Measurements from ENCODE around the gene ADAMTSL1.

Gene ADAMTSL1

GRCh38 chr9:18473652-18474279 is at the start of gene ADAMTSL1:
ADAMTSL1 (plus strand) TSS chr9:18474153; CDS start chr9:18474233, 80 bp downstream.
- Mint-ChIP-seq H3K4me3 (no peak within 1 kb of the TSS), H3K27ac (no peak within 1 kb of the TSS), H3K27me3 (peaks cover 20% of the 10 kb centered on the region), H3K9me3 (no peaks in the 10 kb centered on the region), H3K36me3 (no peaks in the 10 kb centered on the region), H3K4me1 (no peaks in the 10 kb centered on the region)

GRCh38 chr9:18427691-18428090 is 46.3 kb upstream of the ADAMTSL1 start:
- Mint-ChIP-seq H3K4me3 (no peak overlapping the region), H3K36me3 (no peaks in the 10 kb centered on the region), H3K9me3 (no peaks in the 10 kb centered on the region)

GRCh38 chr9:18428661-18429060 is 45.3 kb upstream of the ADAMTSL1 start:
- Mint-ChIP-seq H3K36me3 (no peaks in the 10 kb centered on the region), H3K27me3 (no peaks in the 10 kb centered on the region), H3K4me1 (no peaks in the 10 kb centered on the region), H3K27ac (no peak overlapping the region), H3K9me3 (no peaks in the 10 kb centered on the region), H3K4me3 (no peak overlapping the region)

More at GRCh38 chr9:18427691-18428090, 46.3 kb upstream of the ADAMTSL1 start:
- Mint-ChIP-seq H3K27ac (no peak overlapping the region), H3K27me3 (peaks cover 3% of the 10 kb centered on the region), H3K4me1 (no peaks in the 10 kb centered on the region)

GRCh38 chr9:18429070-18429469 is 44.9 kb upstream of the ADAMTSL1 start:
- H3K27ac Mint-ChIP-seq, result no peak overlapping the region
- H3K4me3 Mint-ChIP-seq, result no peak overlapping the region
- H3K4me1 Mint-ChIP-seq, result no peaks in the 10 kb centered on the region
- no peaks in the 10 kb centered on the region for H3K36me3 Mint-ChIP-seq
- H3K27me3 Mint-ChIP-seq, result no peaks in the 10 kb centered on the region
- no peaks in the 10 kb centered on the region for H3K9me3 Mint-ChIP-seq

- Mint-ChIP-seq H3K27me3 (peaks cover 10% of the 10 kb centered on the region), H3K4me3 (no peak overlapping the region), H3K36me3 (no peaks in the 10 kb centered on the region), H3K27ac (no peak overlapping the region), H3K9me3 (no peaks in the 10 kb centered on the region), H3K4me1 (no peaks in the 10 kb centered on the region)
These were observed 40.3 kb upstream of the ADAMTSL1 start for GRCh38 chr9:18433620-18434019.

GRCh38 chr9:18437315-18438201 is 36.4 kb upstream of the ADAMTSL1 start:
- H3K27ac Mint-ChIP-seq, result no peak overlapping the region
- peaks cover 17% of the 10 kb centered on the region for H3K27me3 Mint-ChIP-seq
- H3K9me3 Mint-ChIP-seq, result no peaks in the 10 kb centered on the region
- no peaks in the 10 kb centered on the region for H3K36me3 Mint-ChIP-seq
- no peak overlapping the region for H3K4me3 Mint-ChIP-seq
- H3K4me1 Mint-ChIP-seq, result peaks cover 3% of the 10 kb centered on the region

GRCh38 chr9:18438300-18438925 is 35.5 kb upstream of the ADAMTSL1 start:
- no peak overlapping the region for H3K27ac Mint-ChIP-seq
- H3K4me1 Mint-ChIP-seq, result peaks cover 3% of the 10 kb centered on the region
- peaks cover 17% of the 10 kb centered on the region for H3K27me3 Mint-ChIP-seq
- H3K36me3 Mint-ChIP-seq, result no peaks in the 10 kb centered on the region
- no peaks in the 10 kb centered on the region for H3K9me3 Mint-ChIP-seq
- H3K4me3 Mint-ChIP-seq, result no peak overlapping the region

- Mint-ChIP-seq H3K36me3 (no peaks in the 10 kb centered on the region), H3K4me1 (peaks cover 3% of the 10 kb centered on the region), H3K4me3 (no peak overlapping the region), H3K27ac (no peak overlapping the region), H3K9me3 (no peaks in the 10 kb centered on the region), H3K27me3 (peaks cover 17% of the 10 kb centered on the region)
These were observed 35.0 kb upstream of the ADAMTSL1 start for GRCh38 chr9:18438951-18439350.

GRCh38 chr9:18441261-18441660 is 32.7 kb upstream of the ADAMTSL1 start:
- H3K27me3 Mint-ChIP-seq, result peaks cover 18% of the 10 kb centered on the region
- H3K4me3 Mint-ChIP-seq, result no peak overlapping the region
- no peaks in the 10 kb centered on the region for H3K36me3 Mint-ChIP-seq
- H3K9me3 Mint-ChIP-seq, result no peaks in the 10 kb centered on the region
- no peak overlapping the region for H3K27ac Mint-ChIP-seq
- peaks cover 3% of the 10 kb centered on the region for H3K4me1 Mint-ChIP-seq

- H3K4me3 Mint-ChIP-seq, result no peak overlapping the region
- peaks cover 3% of the 10 kb centered on the region for H3K4me1 Mint-ChIP-seq
- H3K9me3 Mint-ChIP-seq, result no peaks in the 10 kb centered on the region
- H3K27ac Mint-ChIP-seq, result no peak overlapping the region
- H3K27me3 Mint-ChIP-seq, result peaks cover 11% of the 10 kb centered on the region
- H3K36me3 Mint-ChIP-seq, result no peaks in the 10 kb centered on the region
These were observed 31.1 kb upstream of the ADAMTSL1 start for GRCh38 chr9:18442629-18443491.

GRCh38 chr9:18447131-18447530 is 26.8 kb upstream of the ADAMTSL1 start:
- H3K9me3 Mint-ChIP-seq, result no peaks in the 10 kb centered on the region
- H3K4me1 Mint-ChIP-seq, result no peaks in the 10 kb centered on the region
- no peak overlapping the region for H3K4me3 Mint-ChIP-seq
- H3K27ac Mint-ChIP-seq, result no peak overlapping the region
- peaks cover 6% of the 10 kb centered on the region for H3K27me3 Mint-ChIP-seq
- no peaks in the 10 kb centered on the region for H3K36me3 Mint-ChIP-seq

GRCh38 chr9:18447541-18447940 is 26.4 kb upstream of the ADAMTSL1 start:
- H3K4me1 Mint-ChIP-seq, result no peaks in the 10 kb centered on the region
- H3K27me3 Mint-ChIP-seq, result peaks cover 6% of the 10 kb centered on the region
- H3K9me3 Mint-ChIP-seq, result no peaks in the 10 kb centered on the region
- no peaks in the 10 kb centered on the region for H3K36me3 Mint-ChIP-seq
- no peak overlapping the region for H3K4me3 Mint-ChIP-seq
- no peak overlapping the region for H3K27ac Mint-ChIP-seq

GRCh38 chr9:18448101-18448500 is 25.9 kb upstream of the ADAMTSL1 start:
- H3K27ac Mint-ChIP-seq, result no peak overlapping the region
- no peaks in the 10 kb centered on the region for H3K36me3 Mint-ChIP-seq
- H3K9me3 Mint-ChIP-seq, result no peaks in the 10 kb centered on the region
- H3K4me3 Mint-ChIP-seq, result no peak overlapping the region
- H3K4me1 Mint-ChIP-seq, result no peaks in the 10 kb centered on the region
- H3K27me3 Mint-ChIP-seq, result peaks cover 6% of the 10 kb centered on the region

- Mint-ChIP-seq H3K27ac (no peak overlapping the region), H3K27me3 (peaks cover 5% of the 10 kb centered on the region), H3K36me3 (no peaks in the 10 kb centered on the region), H3K4me1 (no peaks in the 10 kb centered on the region), H3K4me3 (no peak overlapping the region), H3K9me3 (no peaks in the 10 kb centered on the region)
These were observed 22.5 kb upstream of the ADAMTSL1 start for GRCh38 chr9:18451406-18451805.

GRCh38 chr9:18452276-18452675 is 21.7 kb upstream of the ADAMTSL1 start:
- peaks cover 5% of the 10 kb centered on the region for H3K27me3 Mint-ChIP-seq
- H3K36me3 Mint-ChIP-seq, result no peaks in the 10 kb centered on the region
- no peaks in the 10 kb centered on the region for H3K9me3 Mint-ChIP-seq
- H3K27ac Mint-ChIP-seq, result no peak overlapping the region
- no peaks in the 10 kb centered on the region for H3K4me1 Mint-ChIP-seq
- no peak overlapping the region for H3K4me3 Mint-ChIP-seq

All from activated naive CD4-positive, alpha-beta T cell treated with anti-CD3 and anti-CD28 coated beads, Interleukin-2, amount 50 U/mL, for 24 hours (primary cell).